Upper lobe of right lung (tissue), 1 donor: Measurements from ENCODE around the gene KCNQ4. TPM values are rescaled to one million over a fixed set of nuclear protein-coding genes. Genes with fewer than 3 reads are reported as not detected.
A peak's percentile ranks its signal among the peaks of the same experiment; 100 is the strongest.

Source experiments
- ATAC-seq: fragments of 200-7000 bp; cut with Tn5 transposase; one replicate; pipeline ENCODE4 v1.9.1; 2020; ENCODE audit warnings: mild to moderate bottlenecking, moderate library complexity
- DNase-seq: peaks from one replicate; pipeline ENCODE4 v3.0.0-alpha.2; 2020
- H3K27ac ChIP-seq: fragments of 200-600 bp; one replicate; pipeline ENCODE4 v1.8.0; 2022
- H3K27me3 ChIP-seq: fragments of 200-600 bp; one replicate; pipeline ENCODE4 v1.8.0; 2022; ENCODE audit warnings: mild to moderate bottlenecking
- H3K36me3 ChIP-seq: fragments of 200-600 bp; one replicate; pipeline ENCODE4 v1.8.0; 2022
- H3K4me1 ChIP-seq: fragments of 200-600 bp; one replicate; pipeline ENCODE4 v1.8.0; 2022
- H3K4me3 ChIP-seq: fragments of 200-600 bp; one replicate; pipeline ENCODE4 v1.8.0; 2022; ENCODE audit warnings: mild to moderate bottlenecking
- H3K9me3 ChIP-seq: fragments of 200-600 bp; one replicate; pipeline ENCODE4 v1.8.0; 2022
- CTCF ChIP-seq: fragments of 200-600 bp; IDR thresholded peaks from one replicate; pipeline ENCODE4 v1.8.0; 2022; ENCODE audit warnings: antibody characterized with exemption
- intact Hi-C: fragments of 100-400 bp; cut with DNase I; formaldehyde crosslinking; loops from one replicate; pipeline ENCODE4 v1.11.0; 2022
- total RNA-seq: library from RNA; stranded (reverse); fragmentation: NEBNext Ultra II Directional; extraction: Animal tissue kit (Norgen Biotek cat#: 25700); gene quantifications from one replicate; pipeline ENCODE4 v1.2.1, GENCODE V29; 2021
- donor health status: DM: no; HTN: yes; CAD: no; lungs with severe emphysema.

KCNQ4 gene
- total RNA-seq, 1 donor from 2014 or later, result 0.96 TPM

- no peak overlapping the region for H3K27ac ChIP-seq
- intact Hi-C loops, result no loop called here
- H3K9me3 ChIP-seq, result no peaks in the 10 kb centered on the region
- no peaks in the 10 kb centered on the region for H3K27me3 ChIP-seq
- no peaks in the 10 kb centered on the region for H3K36me3 ChIP-seq
- TF ChIP-seq CTCF, result no peak
- DNase-seq, result peak; percentile 58
- ATAC-seq, result peak; percentile 58
- no peaks in the 10 kb centered on the region for H3K4me1 ChIP-seq
- no peak overlapping the region for H3K4me3 ChIP-seq
Observed at GRCh38 chr1:40838980-40839942, 55.7 kb downstream of the KCNQ4 start.

- ATAC-seq (no peak), DNase-seq (no peak)
- no peak overlapping the region for H3K27ac ChIP-seq
- no peaks in the 10 kb centered on the region for H3K4me1 ChIP-seq
- H3K4me3 ChIP-seq, result no peak overlapping the region
- no peaks in the 10 kb centered on the region for H3K9me3 ChIP-seq
- intact Hi-C loops, result loop anchor here (10.0 kb wide), 1 partner anchor 225 kb away; no protein-coding TSS in a partner anchor
- TF ChIP-seq CTCF, result no peak
- no peaks in the 10 kb centered on the region for H3K27me3 ChIP-seq
- H3K36me3 ChIP-seq, result no peaks in the 10 kb centered on the region
Observed at GRCh38 chr1:40839943-40840335, 56.4 kb downstream of the KCNQ4 start.

- Histone ChIP-seq H3K4me1 (no peaks in the 10 kb centered on the region), H3K36me3 (no peaks in the 10 kb centered on the region), H3K27ac (no peak overlapping the region), H3K27me3 (no peaks in the 10 kb centered on the region), H3K4me3 (no peak overlapping the region), H3K9me3 (no peaks in the 10 kb centered on the region)
- no peak for ATAC-seq
- no peak for DNase-seq
- no peak for TF ChIP-seq CTCF
- intact Hi-C loops, result loop anchor here (10.0 kb wide), 1 partner anchor 226 kb away; no protein-coding TSS in a partner anchor
Observed at GRCh38 chr1:40840526-40841323, 57.1 kb downstream of the KCNQ4 start.

- Histone ChIP-seq H3K4me3 (no peak overlapping the region), H3K9me3 (no peaks in the 10 kb centered on the region), H3K27me3 (no peaks in the 10 kb centered on the region), H3K27ac (no peak overlapping the region), H3K36me3 (no peaks in the 10 kb centered on the region), H3K4me1 (no peaks in the 10 kb centered on the region)
- intact Hi-C loops, result loop anchor here (10.0 kb wide), 1 partner anchor 227 kb away; no protein-coding TSS in a partner anchor
- no peak for DNase-seq
- no peak for TF ChIP-seq CTCF
- ATAC-seq, result no peak
Observed at GRCh38 chr1:40841602-40842001, 58.0 kb downstream of the KCNQ4 start.

- ATAC-seq, result no peak
- H3K27me3 ChIP-seq, result no peaks in the 10 kb centered on the region
- no peaks in the 10 kb centered on the region for H3K9me3 ChIP-seq
- H3K4me3 ChIP-seq, result no peak overlapping the region
- no peaks in the 10 kb centered on the region for H3K4me1 ChIP-seq
- no peak for DNase-seq
- no peaks in the 10 kb centered on the region for H3K36me3 ChIP-seq
- no peak overlapping the region for H3K27ac ChIP-seq
- TF ChIP-seq CTCF, result no peak
- intact Hi-C loops, result loop anchor here (10.0 kb wide), 1 partner anchor 227 kb away; no protein-coding TSS in a partner anchor
Observed at GRCh38 chr1:40842207-40842606, 58.6 kb downstream of the KCNQ4 start.
